H1 (cell line): ENCODE results near the gene NR1D2. TPM values are rescaled to one million over a fixed set of nuclear protein-coding genes. Genes with fewer than 3 reads are reported as not detected.

Source experiments
- polyA plus RNA-seq, 7 experiments: library from polyadenylated mRNA; depleted of rRNA in 3 of 7; stranded (reverse) in 5 of 7; unstranded in 2 of 7; fragments of >200 nt in 5 of 7; fragments of 200-250 nt in 2 of 7; gene quantifications; 1 replicate in 5 of 7; 2 replicates in 1 of 7; 4 replicates in 1 of 7; pipeline versions ENCODE4 v1.2.1 to v1.2.3, GENCODE V29; 2011 to 2013; ENCODE audit warnings: missing spikeins in 2 of 7, mixed read lengths in 2 of 7
- total RNA-seq: library from RNA; stranded (reverse); fragmentation: NEBNext Ultra II Directional; extraction: Animal tissue kit (Norgen Biotek cat#: 25700); gene quantifications from 2 replicates; pipeline ENCODE4 v1.2.1, GENCODE V29; 2021
- TF ChIP-seq, protein P1 (sequence below): fragments of 300-600 bp; sonication (generic); IDR thresholded peaks from 2 replicates; pipeline ENCODE4 v1.7.1; 2012; ENCODE audit warnings: low read length, moderate library complexity, mild to moderate bottlenecking, inconsistent platforms; ENCODE audit not compliant: insufficient replicate concordance

Gene NR1D2
- total and polyA plus RNA-seq, 2 of the 8 experiments (the other 6 are each of a cell fraction or from before 2014, with no cell fraction given) = 5.9 to 21.7 TPM

- TF ChIP-seq, protein P1, sequence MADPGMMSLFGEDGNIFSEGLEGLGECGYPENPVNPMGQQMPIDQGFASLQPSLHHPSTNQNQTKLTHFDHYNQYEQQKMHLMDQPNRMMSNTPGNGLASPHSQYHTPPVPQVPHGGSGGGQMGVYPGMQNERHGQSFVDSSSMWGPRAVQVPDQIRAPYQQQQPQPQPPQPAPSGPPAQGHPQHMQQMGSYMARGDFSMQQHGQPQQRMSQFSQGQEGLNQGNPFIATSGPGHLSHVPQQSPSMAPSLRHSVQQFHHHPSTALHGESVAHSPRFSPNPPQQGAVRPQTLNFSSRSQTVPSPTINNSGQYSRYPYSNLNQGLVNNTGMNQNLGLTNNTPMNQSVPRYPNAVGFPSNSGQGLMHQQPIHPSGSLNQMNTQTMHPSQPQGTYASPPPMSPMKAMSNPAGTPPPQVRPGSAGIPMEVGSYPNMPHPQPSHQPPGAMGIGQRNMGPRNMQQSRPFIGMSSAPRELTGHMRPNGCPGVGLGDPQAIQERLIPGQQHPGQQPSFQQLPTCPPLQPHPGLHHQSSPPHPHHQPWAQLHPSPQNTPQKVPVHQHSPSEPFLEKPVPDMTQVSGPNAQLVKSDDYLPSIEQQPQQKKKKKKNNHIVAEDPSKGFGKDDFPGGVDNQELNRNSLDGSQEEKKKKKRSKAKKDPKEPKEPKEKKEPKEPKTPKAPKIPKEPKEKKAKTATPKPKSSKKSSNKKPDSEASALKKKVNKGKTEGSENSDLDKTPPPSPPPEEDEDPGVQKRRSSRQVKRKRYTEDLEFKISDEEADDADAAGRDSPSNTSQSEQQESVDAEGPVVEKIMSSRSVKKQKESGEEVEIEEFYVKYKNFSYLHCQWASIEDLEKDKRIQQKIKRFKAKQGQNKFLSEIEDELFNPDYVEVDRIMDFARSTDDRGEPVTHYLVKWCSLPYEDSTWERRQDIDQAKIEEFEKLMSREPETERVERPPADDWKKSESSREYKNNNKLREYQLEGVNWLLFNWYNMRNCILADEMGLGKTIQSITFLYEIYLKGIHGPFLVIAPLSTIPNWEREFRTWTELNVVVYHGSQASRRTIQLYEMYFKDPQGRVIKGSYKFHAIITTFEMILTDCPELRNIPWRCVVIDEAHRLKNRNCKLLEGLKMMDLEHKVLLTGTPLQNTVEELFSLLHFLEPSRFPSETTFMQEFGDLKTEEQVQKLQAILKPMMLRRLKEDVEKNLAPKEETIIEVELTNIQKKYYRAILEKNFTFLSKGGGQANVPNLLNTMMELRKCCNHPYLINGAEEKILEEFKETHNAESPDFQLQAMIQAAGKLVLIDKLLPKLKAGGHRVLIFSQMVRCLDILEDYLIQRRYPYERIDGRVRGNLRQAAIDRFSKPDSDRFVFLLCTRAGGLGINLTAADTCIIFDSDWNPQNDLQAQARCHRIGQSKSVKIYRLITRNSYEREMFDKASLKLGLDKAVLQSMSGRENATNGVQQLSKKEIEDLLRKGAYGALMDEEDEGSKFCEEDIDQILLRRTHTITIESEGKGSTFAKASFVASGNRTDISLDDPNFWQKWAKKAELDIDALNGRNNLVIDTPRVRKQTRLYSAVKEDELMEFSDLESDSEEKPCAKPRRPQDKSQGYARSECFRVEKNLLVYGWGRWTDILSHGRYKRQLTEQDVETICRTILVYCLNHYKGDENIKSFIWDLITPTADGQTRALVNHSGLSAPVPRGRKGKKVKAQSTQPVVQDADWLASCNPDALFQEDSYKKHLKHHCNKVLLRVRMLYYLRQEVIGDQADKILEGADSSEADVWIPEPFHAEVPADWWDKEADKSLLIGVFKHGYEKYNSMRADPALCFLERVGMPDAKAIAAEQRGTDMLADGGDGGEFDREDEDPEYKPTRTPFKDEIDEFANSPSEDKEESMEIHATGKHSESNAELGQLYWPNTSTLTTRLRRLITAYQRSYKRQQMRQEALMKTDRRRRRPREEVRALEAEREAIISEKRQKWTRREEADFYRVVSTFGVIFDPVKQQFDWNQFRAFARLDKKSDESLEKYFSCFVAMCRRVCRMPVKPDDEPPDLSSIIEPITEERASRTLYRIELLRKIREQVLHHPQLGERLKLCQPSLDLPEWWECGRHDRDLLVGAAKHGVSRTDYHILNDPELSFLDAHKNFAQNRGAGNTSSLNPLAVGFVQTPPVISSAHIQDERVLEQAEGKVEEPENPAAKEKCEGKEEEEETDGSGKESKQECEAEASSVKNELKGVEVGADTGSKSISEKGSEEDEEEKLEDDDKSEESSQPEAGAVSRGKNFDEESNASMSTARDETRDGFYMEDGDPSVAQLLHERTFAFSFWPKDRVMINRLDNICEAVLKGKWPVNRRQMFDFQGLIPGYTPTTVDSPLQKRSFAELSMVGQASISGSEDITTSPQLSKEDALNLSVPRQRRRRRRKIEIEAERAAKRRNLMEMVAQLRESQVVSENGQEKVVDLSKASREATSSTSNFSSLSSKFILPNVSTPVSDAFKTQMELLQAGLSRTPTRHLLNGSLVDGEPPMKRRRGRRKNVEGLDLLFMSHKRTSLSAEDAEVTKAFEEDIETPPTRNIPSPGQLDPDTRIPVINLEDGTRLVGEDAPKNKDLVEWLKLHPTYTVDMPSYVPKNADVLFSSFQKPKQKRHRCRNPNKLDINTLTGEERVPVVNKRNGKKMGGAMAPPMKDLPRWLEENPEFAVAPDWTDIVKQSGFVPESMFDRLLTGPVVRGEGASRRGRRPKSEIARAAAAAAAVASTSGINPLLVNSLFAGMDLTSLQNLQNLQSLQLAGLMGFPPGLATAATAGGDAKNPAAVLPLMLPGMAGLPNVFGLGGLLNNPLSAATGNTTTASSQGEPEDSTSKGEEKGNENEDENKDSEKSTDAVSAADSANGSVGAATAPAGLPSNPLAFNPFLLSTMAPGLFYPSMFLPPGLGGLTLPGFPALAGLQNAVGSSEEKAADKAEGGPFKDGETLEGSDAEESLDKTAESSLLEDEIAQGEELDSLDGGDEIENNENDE = no peak
Observed at GRCh38 chr3:23913182-23913581, 31.9 kb upstream of the NR1D2 start (continued).
